Activated CD8-positive, alpha-beta memory T cell treated with anti-CD3 and anti-CD28 coated beads for 1 hour (primary cell): ENCODE results near the gene AP3D1.

Experiments
- DNase-seq, 2 donors: peaks; one replicate each; pipeline ENCODE4 v3.0.0-alpha.2; 2020; ENCODE audit warnings: low read depth in 1 of 2; ENCODE audit errors: extremely low read depth in 1 of 2

AP3D1 gene

GRCh38 chr19:2184422-2184975, 33.1 kb upstream of the AP3D1 start:
- DNase-seq, result no peak

- DNase-seq, result no peak
Measured at GRCh38 chr19:2181633-2181997, 30.2 kb upstream of the AP3D1 start.

GRCh38 chr19:2180881-2181632, 29.7 kb upstream of the AP3D1 start:
- no peak for DNase-seq

- no peak for DNase-seq
Measured at GRCh38 chr19:2180114-2180513, 28.7 kb upstream of the AP3D1 start.

- no peak for DNase-seq
Measured at GRCh38 chr19:2179095-2179494, 27.7 kb upstream of the AP3D1 start.

- DNase-seq, result no peak
Measured at GRCh38 chr19:2176337-2176994, 25.1 kb upstream of the AP3D1 start.

- DNase-seq, result no peak
Measured at GRCh38 chr19:2175742-2176141, 24.4 kb upstream of the AP3D1 start.

- DNase-seq, result no peak
Measured at GRCh38 chr19:2173767-2174577, 22.6 kb upstream of the AP3D1 start.

GRCh38 chr19:2173388-2173766, 22.0 kb upstream of the AP3D1 start:
- DNase-seq, result no peak

GRCh38 chr19:2171349-2172145, 20.2 kb upstream of the AP3D1 start:
- DNase-seq, result peak in 1 of 2 donors; percentile 57

GRCh38 chr19:2170987-2171348, 19.6 kb upstream of the AP3D1 start:
- no peak for DNase-seq

GRCh38 chr19:2170219-2170618, 18.9 kb upstream of the AP3D1 start:
- no peak for DNase-seq

- peak in 1 of 2 donors; percentile 37 for DNase-seq
Measured at GRCh38 chr19:2168619-2169424, 17.5 kb upstream of the AP3D1 start.

GRCh38 chr19:2167896-2168618, 16.7 kb upstream of the AP3D1 start:
- DNase-seq, result no peak

GRCh38 chr19:2166741-2167738, 15.7 kb upstream of the AP3D1 start:
- no peak for DNase-seq

GRCh38 chr19:2164020-2164998, 12.9 kb upstream of the AP3D1 start:
- no peak for DNase-seq

GRCh38 chr19:2160379-2160778, 9.0 kb upstream of the AP3D1 start:
- no peak for DNase-seq
